Liver (tissue), 3 donors: ENCODE results near the gene SMOC1.

Experiments used
- CTCF ChIP-seq: fragments of 150-350 bp; IDR thresholded peaks from 2 replicates; pipeline ENCODE4 v1.5.1; 2017; ENCODE audit warnings: improper control_type of control experiment, low read depth, low read length; ENCODE audit not compliant: missing input control
- EGR1 ChIP-seq, 2 donors: IDR thresholded peaks; 2 replicates each; pipeline ENCODE4 v1.6.1; 2016 to 2018; ENCODE audit warnings: antibody characterized with exemption in 2 of 2, low read depth in 2 of 2
- FOXA1 ChIP-seq: IDR thresholded peaks from 2 replicates; pipeline ENCODE4 v1.6.1; 2016; ENCODE audit warnings: antibody characterized with exemption
- HNF4G ChIP-seq: IDR thresholded peaks from 2 replicates; pipeline ENCODE4 v1.6.1; 2016; ENCODE audit warnings: antibody characterized with exemption
- JUND ChIP-seq, 2 donors: IDR thresholded peaks; 2 replicates each; pipeline ENCODE4 v1.6.1; 2016; ENCODE audit warnings: antibody characterized with exemption in 2 of 2
- REST ChIP-seq: IDR thresholded peaks from 2 replicates; pipeline ENCODE4 v1.6.1; 2016; ENCODE audit warnings: antibody characterized with exemption, mild to moderate bottlenecking
- SP1 ChIP-seq: IDR thresholded peaks from 2 replicates; pipeline ENCODE4 v1.6.1; 2018; ENCODE audit warnings: antibody characterized with exemption, mild to moderate bottlenecking
- YY1 ChIP-seq: IDR thresholded peaks from 2 replicates; pipeline ENCODE4 v1.6.1; 2016; ENCODE audit warnings: antibody characterized with exemption, mild to moderate bottlenecking
- donor health status: healthy.
- donor health status: healthy.

GRCh38 chr14:70045844-70046535 lies 166.8 kb downstream of the SMOC1 start:
- TF ChIP-seq CTCF (peak; percentile 84), JUND (IDR thresholded peaks at IDR 0.05) (no peak), FOXA1 (no peak), YY1 (peak; percentile 56), EGR1 (IDR thresholded peaks at IDR 0.05; ENCODE audit: low read depth in 2 of 2) (no peak), SP1 (no peak), REST (no peak), HNF4G (no peak)
